Neural cell (in vitro differentiated cells): ENCODE results near the gene AKAP8L. TPM values are rescaled to one million over a fixed set of nuclear protein-coding genes. Genes with fewer than 3 reads are reported as not detected.

Source experiments
- H2AFZ ChIP-seq: fragments of 200-600, 300-800 bp; sonication (generic), shearing (Covaris generic); 2 replicates; pipeline ENCODE4 v1.6.0; 2014; ENCODE audit warnings: low read depth, mild to moderate bottlenecking, antibody characterized with exemption, low read length, moderate library complexity
- H3F3A ChIP-seq: fragments of 200-600 bp; shearing (Covaris generic); 2 replicates; pipeline ENCODE4 v1.6.1; 2016; ENCODE audit warnings: mild to moderate bottlenecking, moderate library complexity, mixed read lengths, antibody characterized with exemption, low read length; ENCODE audit not compliant: insufficient read depth, poor library complexity, severe bottlenecking
- H3K27ac ChIP-seq: fragments of 200-600, 300-800 bp; sonication (generic), shearing (Covaris generic); 2 replicates; pipeline ENCODE4 v1.5.1; 2014; ENCODE audit warnings: mild to moderate bottlenecking, low read length, moderate library complexity
- H3K27me3 ChIP-seq: fragments of 300-800, 200-600 bp; sonication (generic), shearing (Covaris generic); 2 replicates; pipeline ENCODE4 v1.6.0; 2014; ENCODE audit warnings: mild to moderate bottlenecking, low read depth, low read length, moderate library complexity; ENCODE audit not compliant: insufficient read depth
- H3K36me3 ChIP-seq: fragments of 300-800, 200-600 bp; sonication (generic), shearing (Covaris generic); 2 replicates; pipeline ENCODE4 v1.5.1; 2014; ENCODE audit warnings: mild to moderate bottlenecking, antibody characterized with exemption, low read length, moderate library complexity; ENCODE audit not compliant: insufficient read depth
- H3K4me2 ChIP-seq: fragments of 300-800, 200-600 bp; sonication (generic), shearing (Covaris generic); 2 replicates; pipeline ENCODE4 v1.6.0; 2014; ENCODE audit warnings: mild to moderate bottlenecking, low read length
- H3K4me3 ChIP-seq: fragments of 300-800, 200-600 bp; sonication (generic), shearing (Covaris generic); 2 replicates; pipeline ENCODE4 v1.5.1; 2014; ENCODE audit warnings: mild to moderate bottlenecking, low read length, moderate library complexity
- H3K79me2 ChIP-seq: fragments of 200-600 bp; shearing (Covaris generic); replicated peaks from 2 replicates; pipeline ENCODE4 v1.6.0; 2014; ENCODE audit warnings: mild to moderate bottlenecking, low read length, moderate library complexity; ENCODE audit not compliant: insufficient read depth
- H3K9ac ChIP-seq: fragments of 300-800, 200-600 bp; sonication (generic), shearing (Covaris generic); 2 replicates; pipeline ENCODE4 v1.6.1; 2016; ENCODE audit warnings: mild to moderate bottlenecking, low read length, mixed read lengths
- H3K9me2 ChIP-seq: fragments of 200-600 bp; shearing (Covaris generic); 2 replicates; pipeline ENCODE4 v1.6.1; 2016; ENCODE audit warnings: mild to moderate bottlenecking, low read length, mixed read lengths; ENCODE audit not compliant: insufficient read depth
- H3K9me3 ChIP-seq: fragments of 200-600, 300-800 bp; sonication (generic), shearing (Covaris generic); 2 replicates; pipeline ENCODE4 v1.6.1; 2016; ENCODE audit warnings: mild to moderate bottlenecking, mixed run types, low read length, moderate library complexity, mixed read lengths
- H4K20me1 ChIP-seq: fragments of 200-600 bp; shearing (Covaris generic); 2 replicates; pipeline ENCODE4 v1.6.1; 2016; ENCODE audit warnings: mild to moderate bottlenecking, mixed run types; ENCODE audit not compliant: insufficient read depth
- CTCF ChIP-seq: fragments of 450-650 bp; IDR thresholded peaks from 2 replicates; pipeline ENCODE4 v1.5.1; 2014; ENCODE audit warnings: antibody characterized with exemption, mild to moderate bottlenecking, moderate library complexity; ENCODE audit not compliant: poor library complexity, severe bottlenecking
- EP300 ChIP-seq: fragments of 450-650 bp; conservative IDR thresholded peaks from 2 replicates; pipeline ENCODE4 v1.6.1; 2014; ENCODE audit warnings: antibody characterized with exemption, mild to moderate bottlenecking, moderate library complexity; ENCODE audit not compliant: poor library complexity, severe bottlenecking
- EZH2 ChIP-seq: fragments of 200-600, 300-800 bp; shearing (Covaris generic), sonication (generic); IDR thresholded peaks from 2 replicates; pipeline ENCODE4 v1.6.1; 2014; ENCODE audit warnings: antibody characterized with exemption, low read length, borderline replicate concordance, mild to moderate bottlenecking; ENCODE audit not compliant: insufficient read depth, poor library complexity, severe bottlenecking
- MXI1 ChIP-seq: fragments of 450-650 bp; conservative IDR thresholded peaks from 2 replicates; pipeline ENCODE4 v1.6.1; 2014; ENCODE audit warnings: antibody characterized with exemption, mild to moderate bottlenecking; ENCODE audit not compliant: poor library complexity, severe bottlenecking
- POLR2AphosphoS5 ChIP-seq: IDR thresholded peaks from 2 replicates; pipeline ENCODE4 v1.6.1; 2012
- RAD21 ChIP-seq: fragments of 450-650 bp; conservative IDR thresholded peaks from 2 replicates; pipeline ENCODE4 v1.6.1; 2014; ENCODE audit warnings: antibody characterized with exemption, mild to moderate bottlenecking, moderate library complexity
- SMC3 ChIP-seq: fragments of 450-650 bp; conservative IDR thresholded peaks from 2 replicates; pipeline ENCODE4 v1.6.1; 2014; ENCODE audit warnings: antibody characterized with exemption, mild to moderate bottlenecking, moderate library complexity; ENCODE audit not compliant: poor library complexity
- TAF1 ChIP-seq: IDR thresholded peaks from 2 replicates; pipeline ENCODE4 v1.6.1; 2012; ENCODE audit warnings: low read depth
- polyA plus RNA-seq: library from polyadenylated mRNA; depleted of rRNA; stranded (reverse); fragments of >200 nt; gene quantifications from 2 replicates; pipeline ENCODE4 v1.2.3, GENCODE V29; 2014
- TF ChIP-seq, protein P1 (sequence below): IDR thresholded peaks from 2 replicates; pipeline ENCODE4 v1.6.1; 2012; ENCODE audit warnings: borderline replicate concordance

Gene AKAP8L
- polyA plus RNA-seq, 1 donor from 2014 or later, result 281 TPM

DNA sequence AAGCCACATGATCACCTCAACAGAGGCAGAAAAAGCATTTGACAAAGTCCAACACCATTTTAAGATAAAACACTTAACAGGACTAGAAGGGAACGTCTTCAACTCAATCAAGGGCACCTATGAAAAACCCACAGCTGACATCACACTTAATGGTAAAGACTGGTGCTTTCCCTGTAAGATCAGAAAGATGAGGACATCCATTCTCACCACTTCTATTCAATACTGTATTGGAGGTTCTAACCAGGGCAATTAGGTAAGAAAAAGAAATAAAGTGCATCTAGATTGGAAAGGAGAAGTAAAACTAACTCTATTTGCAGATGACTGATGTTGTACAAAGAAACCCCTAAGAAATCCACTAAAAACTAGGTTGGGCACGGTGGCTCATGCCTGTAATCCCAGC lies 28.0 kb downstream of the AKAP8L start:
- Histone ChIP-seq H3K4me2 (no peak overlapping the region), H3K9ac (no peak overlapping the region), H3K36me3 (no peaks in the 10 kb centered on the region), H3F3A (no peaks in the 10 kb centered on the region), H4K20me1 (no peaks in the 10 kb centered on the region), H2AFZ (no peak overlapping the region), H3K9me3 (no peaks in the 10 kb centered on the region), H3K27ac (no peak overlapping the region), H3K79me2 (peaks cover 28% of the 10 kb centered on the region), H3K27me3 (no peaks in the 10 kb centered on the region), H3K9me2 (no peaks in the 10 kb centered on the region), H3K4me3 (no peak overlapping the region)
- TF ChIP-seq CTCF (no peak), EZH2 (no peak), RAD21 (no peak), TAF1 (no peak), POLR2AphosphoS5 (no peak)

DNA sequence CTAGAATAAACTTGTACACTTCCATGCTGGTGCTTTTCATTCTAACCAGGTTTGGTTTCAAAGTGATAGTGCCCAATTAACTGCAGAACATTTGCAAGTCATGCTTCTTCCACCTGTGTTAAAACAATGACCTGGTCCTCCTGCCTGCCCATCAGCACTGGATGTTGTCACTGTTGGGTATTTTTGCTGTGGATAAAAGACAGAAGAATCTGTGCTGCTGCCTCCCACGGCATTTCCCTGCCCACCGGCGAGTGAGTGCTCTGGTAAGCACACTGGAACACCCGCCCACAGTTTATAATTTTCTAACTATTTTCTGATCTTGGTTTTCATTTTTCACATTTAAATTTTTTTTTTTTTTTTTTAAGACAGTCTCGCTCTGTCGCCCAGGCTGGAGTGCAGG lies 36.9 kb downstream of the AKAP8L start:
- Histone ChIP-seq H3K4me3 (no peak overlapping the region), H3K79me2 (peaks cover 21% of the 10 kb centered on the region), H3K9me3 (no peaks in the 10 kb centered on the region), H3K9me2 (no peaks in the 10 kb centered on the region), H3K9ac (no peak overlapping the region), H3K27ac (no peak overlapping the region), H4K20me1 (no peaks in the 10 kb centered on the region), H2AFZ (no peak overlapping the region), H3K27me3 (no peaks in the 10 kb centered on the region), H3K36me3 (no peaks in the 10 kb centered on the region), H3K4me2 (no peak overlapping the region), H3F3A (no peaks in the 10 kb centered on the region)
- TF ChIP-seq EZH2, result no peak
- TF ChIP-seq TAF1, result no peak
- TF ChIP-seq MXI1, result no peak
- no peak for TF ChIP-seq SMC3
- no peak for TF ChIP-seq CTCF
- TF ChIP-seq, protein P1, sequence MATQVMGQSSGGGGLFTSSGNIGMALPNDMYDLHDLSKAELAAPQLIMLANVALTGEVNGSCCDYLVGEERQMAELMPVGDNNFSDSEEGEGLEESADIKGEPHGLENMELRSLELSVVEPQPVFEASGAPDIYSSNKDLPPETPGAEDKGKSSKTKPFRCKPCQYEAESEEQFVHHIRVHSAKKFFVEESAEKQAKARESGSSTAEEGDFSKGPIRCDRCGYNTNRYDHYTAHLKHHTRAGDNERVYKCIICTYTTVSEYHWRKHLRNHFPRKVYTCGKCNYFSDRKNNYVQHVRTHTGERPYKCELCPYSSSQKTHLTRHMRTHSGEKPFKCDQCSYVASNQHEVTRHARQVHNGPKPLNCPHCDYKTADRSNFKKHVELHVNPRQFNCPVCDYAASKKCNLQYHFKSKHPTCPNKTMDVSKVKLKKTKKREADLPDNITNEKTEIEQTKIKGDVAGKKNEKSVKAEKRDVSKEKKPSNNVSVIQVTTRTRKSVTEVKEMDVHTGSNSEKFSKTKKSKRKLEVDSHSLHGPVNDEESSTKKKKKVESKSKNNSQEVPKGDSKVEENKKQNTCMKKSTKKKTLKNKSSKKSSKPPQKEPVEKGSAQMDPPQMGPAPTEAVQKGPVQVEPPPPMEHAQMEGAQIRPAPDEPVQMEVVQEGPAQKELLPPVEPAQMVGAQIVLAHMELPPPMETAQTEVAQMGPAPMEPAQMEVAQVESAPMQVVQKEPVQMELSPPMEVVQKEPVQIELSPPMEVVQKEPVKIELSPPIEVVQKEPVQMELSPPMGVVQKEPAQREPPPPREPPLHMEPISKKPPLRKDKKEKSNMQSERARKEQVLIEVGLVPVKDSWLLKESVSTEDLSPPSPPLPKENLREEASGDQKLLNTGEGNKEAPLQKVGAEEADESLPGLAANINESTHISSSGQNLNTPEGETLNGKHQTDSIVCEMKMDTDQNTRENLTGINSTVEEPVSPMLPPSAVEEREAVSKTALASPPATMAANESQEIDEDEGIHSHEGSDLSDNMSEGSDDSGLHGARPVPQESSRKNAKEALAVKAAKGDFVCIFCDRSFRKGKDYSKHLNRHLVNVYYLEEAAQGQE, result no peak
- TF ChIP-seq RAD21, result no peak
- no peak for TF ChIP-seq POLR2AphosphoS5
- TF ChIP-seq EP300, result no peak
